Natural killer cell treated with Interleukin-12 subunit alpha and Interleukin-12 subunit beta and Interleukin-15 and Interleukin-18, amount 100 ng/mL, for 72 hours (primary cell): ENCODE measurements around the gene JADE2. TPM values are rescaled to one million over a fixed set of nuclear protein-coding genes. Genes with fewer than 3 reads are reported as not detected.

ENCODE experiments used
- ATAC-seq, 2 donors: fragments of 150-1000 bp; cut with Tn5 transposase in 1 of 2; sonication (Bioruptor Pico), chemical (Tn5 transposase) in 1 of 2; 2 replicates each; pipeline ENCODE4 v1.10.0; 2021
- DNase-seq: peaks from one replicate; pipeline ENCODE4 v3.0.0; 2022; ENCODE audit warnings: low spot score
- H3K27ac Mint-ChIP-seq, 2 donors: 1 replicate in 1 of 2; 2 replicates in 1 of 2; pipeline ENCODE4 v1.8.0; 2022; ENCODE audit warnings: mixed read lengths in 2 of 2, mild to moderate bottlenecking in 1 of 2, moderate library complexity in 1 of 2
- H3K27me3 Mint-ChIP-seq, 2 donors: 1 replicate in 1 of 2; 2 replicates in 1 of 2; pipeline ENCODE4 v1.8.0; 2022; ENCODE audit warnings: mixed read lengths in 2 of 2
- H3K36me3 Mint-ChIP-seq: one replicate; pipeline ENCODE4 v1.8.0; 2022; ENCODE audit warnings: mixed read lengths
- H3K4me1 Mint-ChIP-seq, 2 donors: 1 replicate in 1 of 2; 2 replicates in 1 of 2; pipeline ENCODE4 v1.8.0; 2022; ENCODE audit warnings: low read depth in 2 of 2, mixed read lengths in 2 of 2, mild to moderate bottlenecking in 1 of 2
- H3K4me3 Mint-ChIP-seq: one replicate; pipeline ENCODE4 v1.8.0; 2022; ENCODE audit warnings: mixed read lengths
- H3K9me3 Mint-ChIP-seq: 2 replicates; pipeline ENCODE4 v1.8.0; 2022; ENCODE audit warnings: mixed read lengths
- total RNA-seq, 2 donors: library from RNA; stranded (reverse); gene quantifications; one replicate each; pipeline ENCODE4 v1.2.3, GENCODE V29; 2022

JADE2 gene
- total RNA-seq, 2 donors from 2014 or later, result 45.2 to 70.8 TPM

DNA sequence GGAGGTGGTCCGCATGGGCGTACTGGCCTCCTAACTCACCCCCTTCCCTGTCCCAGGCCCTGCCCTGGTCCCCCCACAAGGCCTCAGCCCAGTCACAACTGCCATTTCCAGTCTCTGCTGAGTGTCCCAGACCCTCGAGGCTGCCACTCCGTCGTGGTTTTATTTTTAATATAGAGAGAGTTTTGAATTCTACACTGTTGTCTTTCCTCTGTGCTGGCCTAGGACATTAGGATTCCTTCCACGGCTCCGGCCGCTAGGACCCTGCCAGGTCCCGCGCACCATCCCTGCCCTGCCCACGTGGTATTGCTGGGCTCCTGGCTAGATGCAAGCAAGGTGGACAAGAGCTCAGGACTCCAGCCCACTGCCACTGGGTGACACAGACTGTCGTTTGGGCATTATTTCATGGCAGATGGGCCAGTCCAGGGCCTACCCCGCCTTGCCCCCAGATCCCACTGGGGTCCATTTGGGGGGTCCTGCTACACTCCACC is 53.9 kb downstream of the JADE2 start:
- Mint-ChIP-seq H3K9me3 (no peaks in the 10 kb centered on the region), H3K4me1 (peaks cover 8 to 11% of the 10 kb centered on the region in 2 donors), H3K27me3 (no peaks in the 10 kb centered on the region), H3K36me3 (no peaks in the 10 kb centered on the region), H3K4me3 (no peak overlapping the region), H3K27ac (no peak overlapping the region)
- no peak for DNase-seq
- no peak for ATAC-seq

DNA sequence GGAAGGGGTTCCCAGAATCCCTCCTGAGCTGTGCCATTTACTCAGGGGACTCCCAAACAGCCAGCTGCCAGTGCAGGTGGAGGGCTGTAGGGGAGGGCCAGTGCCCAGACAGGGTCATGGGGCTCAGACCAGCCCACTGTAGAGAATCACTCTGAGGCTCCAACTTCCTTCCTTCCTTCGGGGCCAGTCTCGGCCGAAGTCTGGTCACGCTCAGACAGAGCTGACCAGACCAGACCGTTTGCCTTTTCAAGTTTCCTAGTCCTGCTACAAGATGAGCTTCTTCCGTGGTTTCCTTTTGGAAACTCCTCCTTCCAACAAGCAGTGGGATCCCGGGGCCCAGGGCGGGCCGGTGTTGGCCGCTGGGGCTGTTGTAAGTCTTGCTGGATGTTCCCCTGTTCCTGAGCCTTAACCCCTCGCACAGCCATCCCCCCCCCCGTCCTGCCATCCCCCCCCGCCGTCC is 54.6 kb downstream of the JADE2 start:
- Mint-ChIP-seq H3K4me3 (no peak overlapping the region), H3K27ac (no peak overlapping the region), H3K36me3 (no peaks in the 10 kb centered on the region)

GRCh38 chr5:134581241-134581981 is 55.9 kb downstream of the JADE2 start:
- Mint-ChIP-seq H3K4me3 (no peak overlapping the region), H3K9me3 (no peaks in the 10 kb centered on the region), H3K4me1 (peaks cover 5 to 11% of the 10 kb centered on the region in 2 donors), H3K27me3 (no peaks in the 10 kb centered on the region), H3K27ac (no peak overlapping the region), H3K36me3 (no peaks in the 10 kb centered on the region)
- no peak for DNase-seq
- no peak for ATAC-seq

More for the DNA sequence above, 54.6 kb downstream of the JADE2 start:
- no peak for ATAC-seq
- no peaks in the 10 kb centered on the region for H3K9me3 Mint-ChIP-seq
- DNase-seq, result no peak
- H3K4me1 Mint-ChIP-seq, result peaks cover 7 to 11% of the 10 kb centered on the region in 2 donors
- no peaks in the 10 kb centered on the region for H3K27me3 Mint-ChIP-seq

DNA sequence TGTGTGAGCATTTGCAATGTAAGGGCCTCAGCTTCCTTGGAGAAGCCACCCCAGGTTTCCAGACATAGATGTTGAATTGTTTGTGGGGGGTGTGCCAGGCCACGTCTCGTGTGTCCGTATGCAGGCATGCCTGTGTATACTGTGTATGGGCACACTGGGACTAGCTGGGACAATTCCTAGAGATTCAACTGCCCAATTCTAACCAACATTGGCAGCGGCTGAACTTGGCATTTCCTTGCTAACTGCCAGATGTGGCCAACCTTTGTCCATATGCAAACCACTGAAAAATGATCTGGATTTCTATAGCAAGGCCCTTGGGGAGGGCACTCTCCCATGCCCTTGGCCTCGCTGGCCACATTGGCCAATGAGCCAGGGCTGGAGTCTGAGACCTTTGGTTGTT is 56.8 kb downstream of the JADE2 start:
- Mint-ChIP-seq H3K27me3 (no peaks in the 10 kb centered on the region), H3K9me3 (no peaks in the 10 kb centered on the region), H3K36me3 (no peaks in the 10 kb centered on the region), H3K4me3 (no peak overlapping the region), H3K27ac (no peak overlapping the region), H3K4me1 (peaks cover 10% of the 10 kb centered on the region in 2 donors)
- ATAC-seq, result no peak
- DNase-seq, result no peak

DNA sequence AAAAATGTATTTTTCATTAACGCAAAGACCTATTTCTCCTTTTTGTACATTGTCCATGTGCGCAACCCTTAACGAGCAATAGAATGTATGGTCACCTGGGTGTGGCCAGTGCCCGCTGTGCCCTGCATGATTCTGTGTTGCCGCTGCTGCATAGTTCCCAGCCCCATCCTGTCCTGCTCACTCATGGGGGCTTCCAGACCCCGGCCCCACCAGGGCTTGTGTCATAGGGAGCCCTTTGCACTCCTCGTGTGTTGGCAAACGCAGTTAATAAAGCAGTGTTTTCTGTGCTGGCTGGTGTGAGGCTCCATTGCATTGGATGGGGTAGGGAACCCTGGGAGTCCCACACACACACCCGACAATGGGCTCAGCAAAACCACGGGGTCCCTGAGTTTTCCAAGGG is 57.5 kb downstream of the JADE2 start:
- DNase-seq, result no peak
- no peaks in the 10 kb centered on the region for H3K36me3 Mint-ChIP-seq
- peaks cover 4 to 6% of the 10 kb centered on the region in 2 donors for H3K4me1 Mint-ChIP-seq
- H3K4me3 Mint-ChIP-seq, result no peak overlapping the region
- no peaks in the 10 kb centered on the region for H3K27me3 Mint-ChIP-seq
- no peak overlapping the region for H3K27ac Mint-ChIP-seq
- H3K9me3 Mint-ChIP-seq, result no peaks in the 10 kb centered on the region
- no peak for ATAC-seq

DNA sequence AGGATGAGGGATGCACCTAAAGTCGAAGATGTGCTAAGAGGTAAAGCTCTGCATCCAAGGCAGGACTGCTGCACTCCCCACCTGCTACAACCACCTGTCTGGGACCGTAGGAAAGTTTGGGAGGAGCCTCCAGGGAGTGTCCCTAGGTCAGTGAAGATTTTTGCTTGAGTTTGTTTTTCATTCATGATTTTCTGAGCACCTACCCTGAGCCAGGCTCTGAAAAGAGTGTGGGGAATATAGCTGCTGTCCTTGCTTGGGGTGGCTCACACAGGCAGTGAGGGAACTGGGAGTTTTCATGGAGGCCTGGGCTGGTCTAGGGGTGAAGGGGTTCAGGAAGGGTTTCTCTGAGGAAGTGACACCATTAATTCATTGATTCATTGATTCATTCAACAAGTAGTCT is 58.3 kb downstream of the JADE2 start:
- no peaks in the 10 kb centered on the region for H3K36me3 Mint-ChIP-seq
- H3K4me1 Mint-ChIP-seq, result peaks cover 4 to 5% of the 10 kb centered on the region in 2 donors
- no peaks in the 10 kb centered on the region for H3K27me3 Mint-ChIP-seq
- DNase-seq (no peak), ATAC-seq (no peak)
- peak overlapping the region in 1 of 2 donors; percentile 63 for H3K27ac Mint-ChIP-seq
- no peaks in the 10 kb centered on the region for H3K9me3 Mint-ChIP-seq
- no peak overlapping the region for H3K4me3 Mint-ChIP-seq

- Mint-ChIP-seq H3K4me3 (no peak overlapping the region), H3K27ac (no peak overlapping the region), H3K27me3 (no peaks in the 10 kb centered on the region), H3K36me3 (no peaks in the 10 kb centered on the region), H3K4me1 (peaks cover 4 to 5% of the 10 kb centered on the region in 2 donors), H3K9me3 (no peaks in the 10 kb centered on the region)
- DNase-seq (no peak), ATAC-seq (no peak)
Observed at GRCh38 chr5:134584662-134585061, 59.2 kb downstream of the JADE2 start.

DNA sequence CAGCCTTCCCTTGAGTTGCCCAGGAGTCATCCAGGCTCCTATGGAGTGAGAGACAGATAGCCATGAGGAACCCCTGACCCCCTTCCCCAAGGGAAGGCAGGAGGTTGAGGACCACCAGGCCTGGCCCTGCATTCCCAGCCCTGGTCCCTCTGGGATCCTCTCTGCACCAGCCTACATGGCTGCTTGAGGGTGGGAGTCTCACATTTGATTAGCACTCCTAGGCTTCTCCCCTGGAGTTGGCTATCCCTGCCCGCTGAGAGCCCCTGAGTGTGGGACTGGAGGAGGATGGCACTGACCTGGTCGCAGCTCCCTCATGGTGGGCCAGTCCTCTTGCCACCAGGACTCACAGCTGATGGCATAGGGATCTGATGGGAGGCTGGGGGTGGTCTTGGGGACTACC is 60.5 kb downstream of the JADE2 start:
- DNase-seq, result no peak
- Mint-ChIP-seq H3K4me3 (no peak overlapping the region), H3K9me3 (no peaks in the 10 kb centered on the region), H3K27me3 (no peaks in the 10 kb centered on the region), H3K36me3 (no peaks in the 10 kb centered on the region), H3K27ac (no peak overlapping the region), H3K4me1 (peaks cover 4 to 5% of the 10 kb centered on the region in 2 donors)
- no peak for ATAC-seq

- H3K27me3 Mint-ChIP-seq, result no peaks in the 10 kb centered on the region
- H3K4me3 Mint-ChIP-seq, result no peak overlapping the region
- H3K36me3 Mint-ChIP-seq, result no peaks in the 10 kb centered on the region
- H3K4me1 Mint-ChIP-seq, result peaks cover 4 to 5% of the 10 kb centered on the region in 2 donors
- ATAC-seq (peak; percentile 88 to 91), DNase-seq (peak; percentile 85)
- no peaks in the 10 kb centered on the region for H3K9me3 Mint-ChIP-seq
- peak overlapping the region in 1 of 2 donors; percentile 39 for H3K27ac Mint-ChIP-seq
Observed at GRCh38 chr5:134586866-134587524, 61.5 kb downstream of the JADE2 start.

GRCh38 chr5:134590992-134591659 is 65.7 kb downstream of the JADE2 start:
- no peak overlapping the region for H3K4me3 Mint-ChIP-seq
- H3K27ac Mint-ChIP-seq, result peak overlapping the region in 1 of 2 donors; percentile 52
- H3K4me1 Mint-ChIP-seq, result peaks cover 10% of the 10 kb centered on the region in 2 donors
- no peaks in the 10 kb centered on the region for H3K9me3 Mint-ChIP-seq
- H3K27me3 Mint-ChIP-seq, result no peaks in the 10 kb centered on the region
- DNase-seq (no peak), ATAC-seq (no peak)
- no peaks in the 10 kb centered on the region for H3K36me3 Mint-ChIP-seq

DNA sequence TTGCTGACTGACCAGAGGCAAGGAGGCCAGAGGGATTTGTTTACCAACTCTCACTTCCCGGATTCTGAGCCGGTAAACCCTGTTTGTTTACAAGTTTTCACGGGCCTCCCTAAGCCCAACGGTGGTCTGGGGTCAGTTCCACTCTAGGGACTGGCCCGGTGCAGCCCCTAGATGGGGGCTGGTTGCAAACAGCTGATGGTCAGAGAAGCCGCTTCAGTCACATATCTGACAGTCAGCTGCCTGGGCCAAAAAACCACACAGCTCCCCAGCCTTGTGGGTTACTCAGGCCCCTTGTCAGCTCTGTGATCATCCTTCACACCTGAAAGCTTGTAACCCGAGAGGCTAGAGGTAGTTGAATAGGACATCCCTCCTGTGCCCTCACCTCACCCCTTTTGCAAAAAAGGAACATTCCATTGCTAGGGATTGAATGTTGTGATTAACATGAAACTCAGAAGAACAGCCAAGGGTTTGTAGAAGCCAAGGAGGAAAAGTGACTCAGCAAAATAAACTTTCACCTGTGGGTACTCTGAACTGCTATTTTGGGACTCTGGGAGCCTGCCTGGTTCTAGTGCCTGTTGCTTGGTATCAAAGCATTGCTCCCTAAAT is 66.8 kb downstream of the JADE2 start:
- Mint-ChIP-seq H3K27ac (peak overlapping the region in 1 of 2 donors; percentile 26), H3K9me3 (no peaks in the 10 kb centered on the region), H3K36me3 (no peaks in the 10 kb centered on the region), H3K27me3 (peaks cover 0 to 2% of the 10 kb centered on the region in 2 donors), H3K4me3 (no peak overlapping the region), H3K4me1 (peaks cover 5 to 6% of the 10 kb centered on the region in 2 donors)
- no peak for DNase-seq
- no peak for ATAC-seq

- Mint-ChIP-seq H3K9me3 (no peaks in the 10 kb centered on the region), H3K27ac (no peak overlapping the region), H3K36me3 (no peaks in the 10 kb centered on the region), H3K4me3 (no peak overlapping the region), H3K4me1 (peaks cover 5 to 6% of the 10 kb centered on the region in 2 donors), H3K27me3 (peaks cover 0 to 2% of the 10 kb centered on the region in 2 donors)
- ATAC-seq (no peak), DNase-seq (no peak)
Observed at GRCh38 chr5:134594336-134594735, 68.9 kb downstream of the JADE2 start.

DNA sequence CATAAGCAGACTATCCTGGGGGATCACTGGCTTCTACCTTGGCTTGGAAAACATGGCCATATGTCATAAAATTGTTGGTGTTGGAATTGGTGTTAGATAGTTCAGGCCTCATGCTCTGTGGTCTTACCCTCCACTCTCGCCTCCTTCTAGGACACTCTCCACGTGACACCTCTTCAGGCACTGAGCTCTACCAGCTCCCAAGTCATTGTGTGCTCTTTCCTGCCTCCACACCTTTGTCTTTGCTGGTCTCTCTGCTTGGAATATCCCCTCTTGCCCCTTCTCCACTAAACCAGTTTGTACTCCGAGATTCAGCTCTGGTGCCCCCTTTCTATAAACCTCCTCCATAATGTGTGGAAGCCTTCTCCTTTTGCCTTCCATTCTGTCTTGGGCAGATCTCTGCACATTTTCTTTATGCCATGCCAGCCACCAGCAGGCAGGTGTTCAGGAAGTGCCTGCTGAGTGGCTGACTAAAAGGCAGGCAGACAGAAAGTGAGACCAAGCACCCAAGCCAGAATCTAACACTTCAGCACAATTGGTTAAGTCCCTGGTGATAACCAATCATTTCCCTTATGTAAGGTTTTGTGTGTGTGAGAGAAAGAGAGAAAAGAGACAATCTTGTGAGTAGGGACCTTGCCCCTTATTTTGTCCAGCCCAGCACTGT is 69.5 kb downstream of the JADE2 start:
- H3K4me3 Mint-ChIP-seq, result no peak overlapping the region
- H3K27me3 Mint-ChIP-seq, result peaks cover 0 to 2% of the 10 kb centered on the region in 2 donors
- H3K36me3 Mint-ChIP-seq, result no peaks in the 10 kb centered on the region
- ATAC-seq, result peak in 1 of 2 donors; percentile 28
- H3K27ac Mint-ChIP-seq, result no peak overlapping the region
- no peaks in the 10 kb centered on the region for H3K9me3 Mint-ChIP-seq
- no peak for DNase-seq
- H3K4me1 Mint-ChIP-seq, result peaks cover 5 to 6% of the 10 kb centered on the region in 2 donors
